Activated CD4-positive, alpha-beta T cell treated with anti-CD3 and anti-CD28 coated beads, Interleukin-2, amount 10 ng/mL, durations not matched to agents 24 days and 14 days (primary cell): ENCODE results near the gene MACF1. TPM values are rescaled to one million over a fixed set of nuclear protein-coding genes. Genes with fewer than 3 reads are reported as not detected.
"Not testable (repeated sequence)": the region's sequence is repeated elsewhere in the genome, so short reads cannot be mapped to it uniquely, and the experiment has no call there.

Source experiments
- DNase-seq: peaks from one replicate; pipeline ENCODE4 v3.0.0; 2022
- H3K27ac Mint-ChIP-seq: one replicate; pipeline ENCODE4 v1.8.0; 2022; ENCODE audit warnings: mild to moderate bottlenecking, mixed read lengths
- H3K27me3 Mint-ChIP-seq: one replicate; pipeline ENCODE4 v1.8.0; 2022; ENCODE audit warnings: mixed read lengths
- H3K36me3 Mint-ChIP-seq: one replicate; pipeline ENCODE4 v1.8.0; 2022; ENCODE audit warnings: low read depth, mild to moderate bottlenecking, mixed read lengths
- H3K4me1 Mint-ChIP-seq: one replicate; pipeline ENCODE4 v1.8.0; 2021; ENCODE audit warnings: mixed read lengths
- H3K4me3 Mint-ChIP-seq: one replicate; pipeline ENCODE4 v1.8.0; 2022; ENCODE audit warnings: mild to moderate bottlenecking, moderate library complexity, mixed read lengths
- H3K9me3 Mint-ChIP-seq: one replicate; pipeline ENCODE4 v1.8.0; 2021; ENCODE audit warnings: mixed read lengths
- intact Hi-C: fragments of 100-400 bp; cut with micrococcal nuclease; formaldehyde crosslinking; loops from one replicate; pipeline ENCODE4 v1.15.1; 2023
- total RNA-seq: library from RNA; stranded (reverse); gene quantifications from 2 replicates; pipeline ENCODE4 v1.2.3, GENCODE V29; 2022

Gene MACF1
- total RNA-seq, 1 donor from 2014 or later, result 204 TPM

- intact Hi-C loops, H3K36me3 Mint-ChIP-seq, H3K27ac Mint-ChIP-seq: not testable (repeated sequence)
Measured at GRCh38 chr1:39492118-39493042, 287.9 kb downstream of the MACF1 start.

DNA sequence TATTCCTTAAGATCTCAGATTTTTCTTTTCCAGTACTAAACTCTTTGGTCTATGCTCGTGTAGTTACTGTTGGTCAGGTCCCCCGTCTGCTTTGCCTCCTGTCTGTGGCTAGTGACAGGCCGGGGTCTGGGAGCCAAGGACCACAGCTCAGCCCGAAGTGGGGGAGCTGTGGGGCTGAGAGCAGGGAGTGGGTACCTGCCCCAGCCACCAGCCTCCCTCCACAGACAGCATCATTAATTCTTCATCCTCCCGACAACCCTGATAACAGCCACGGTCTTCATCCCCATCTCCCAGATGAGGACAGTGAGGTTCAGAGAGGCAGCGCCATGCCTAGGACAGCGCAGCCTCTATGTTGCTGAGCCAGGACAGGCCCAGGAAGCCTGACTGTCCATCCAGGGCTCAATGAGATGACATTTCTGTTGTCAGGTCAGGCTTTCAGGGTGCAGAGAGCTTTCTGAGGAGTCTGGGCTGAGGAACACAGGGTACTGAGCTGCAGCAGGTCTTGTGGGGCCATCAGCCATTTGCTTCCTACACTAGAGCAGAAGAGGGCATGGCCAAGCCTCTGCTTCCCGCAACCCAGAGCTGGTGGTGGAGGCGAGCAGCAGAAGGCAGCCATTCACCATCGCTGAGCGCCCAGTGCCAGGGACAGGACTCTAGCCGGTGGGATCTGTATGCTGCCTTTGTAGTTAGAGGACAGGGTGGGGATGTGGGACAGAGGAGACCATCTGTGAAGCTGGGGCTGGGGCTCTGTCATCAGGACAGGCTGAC lies 288.7 kb downstream of the MACF1 start:
- H3K27me3 Mint-ChIP-seq, result peaks cover 35% of the 10 kb centered on the region
- H3K27ac Mint-ChIP-seq, H3K4me1 Mint-ChIP-seq, H3K36me3 Mint-ChIP-seq, H3K9me3 Mint-ChIP-seq, intact Hi-C loops, DNase-seq: not testable (repeated sequence)
- peak overlapping the region; percentile 59 for H3K4me3 Mint-ChIP-seq

More at GRCh38 chr1:39492118-39493042, 287.9 kb downstream of the MACF1 start:
- H3K4me1 Mint-ChIP-seq, H3K9me3 Mint-ChIP-seq, DNase-seq: not testable (repeated sequence)
- Mint-ChIP-seq H3K4me3 (peak overlapping the region; percentile 66), H3K27me3 (peaks cover 33% of the 10 kb centered on the region)

- no peak overlapping the region for H3K27ac Mint-ChIP-seq
- peak overlapping the region; percentile 17 for H3K4me3 Mint-ChIP-seq
- H3K36me3 Mint-ChIP-seq, result no peaks in the 10 kb centered on the region
- no peaks in the 10 kb centered on the region for H3K9me3 Mint-ChIP-seq
- peaks cover 33% of the 10 kb centered on the region for H3K27me3 Mint-ChIP-seq
- intact Hi-C loops, result no loop called here
- peaks cover 3% of the 10 kb centered on the region for H3K4me1 Mint-ChIP-seq
- DNase-seq, result no peak
Measured at GRCh38 chr1:39494671-39495410, 290.3 kb downstream of the MACF1 start.

- H3K4me1 Mint-ChIP-seq, H3K36me3 Mint-ChIP-seq, H3K4me3 Mint-ChIP-seq, H3K9me3 Mint-ChIP-seq, DNase-seq, H3K27ac Mint-ChIP-seq, intact Hi-C loops: not testable (repeated sequence)
- peaks cover 33% of the 10 kb centered on the region for H3K27me3 Mint-ChIP-seq
Measured at GRCh38 chr1:39496520-39496919, 292.0 kb downstream of the MACF1 start.

- no peak overlapping the region for H3K4me3 Mint-ChIP-seq
- H3K27me3 Mint-ChIP-seq, result peaks cover 30% of the 10 kb centered on the region
- no peaks in the 10 kb centered on the region for H3K36me3 Mint-ChIP-seq
- no peaks in the 10 kb centered on the region for H3K9me3 Mint-ChIP-seq
- H3K27ac Mint-ChIP-seq, result no peak overlapping the region
- DNase-seq, result no peak
- peaks cover 3% of the 10 kb centered on the region for H3K4me1 Mint-ChIP-seq
- intact Hi-C loops, result no loop called here
Measured at GRCh38 chr1:39497585-39497984, 293.1 kb downstream of the MACF1 start.

GRCh38 chr1:39498096-39498710 lies 293.7 kb downstream of the MACF1 start:
- H3K27me3 Mint-ChIP-seq, result peaks cover 23% of the 10 kb centered on the region
- H3K4me3 Mint-ChIP-seq, H3K9me3 Mint-ChIP-seq, H3K4me1 Mint-ChIP-seq, DNase-seq, intact Hi-C loops, H3K27ac Mint-ChIP-seq, H3K36me3 Mint-ChIP-seq: not testable (repeated sequence)

- peaks cover 19% of the 10 kb centered on the region for H3K27me3 Mint-ChIP-seq
- intact Hi-C loops, DNase-seq, H3K4me1 Mint-ChIP-seq, H3K36me3 Mint-ChIP-seq, H3K27ac Mint-ChIP-seq, H3K4me3 Mint-ChIP-seq, H3K9me3 Mint-ChIP-seq: not testable (repeated sequence)
Measured at GRCh38 chr1:39498821-39499220, 294.3 kb downstream of the MACF1 start.

DNA sequence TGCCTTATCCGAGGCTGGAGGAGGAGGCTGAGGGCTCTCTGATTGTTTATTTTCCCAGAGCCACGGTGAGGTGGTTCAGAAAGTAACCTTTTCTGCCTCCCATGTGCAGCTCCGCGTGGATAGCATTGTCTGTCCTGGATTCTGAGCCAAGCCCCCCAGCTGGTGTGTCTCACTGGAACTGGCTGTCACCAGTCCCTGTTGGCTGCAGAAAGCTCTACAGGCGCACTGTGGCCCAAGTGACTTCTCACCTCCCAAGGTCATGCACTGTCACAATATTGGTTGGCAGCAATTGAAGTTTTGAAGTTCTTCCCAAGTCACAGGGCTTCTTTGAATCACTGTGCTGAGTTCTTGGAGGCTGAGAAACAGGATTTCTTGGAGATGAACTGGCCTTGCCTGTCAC lies 295.2 kb downstream of the MACF1 start:
- Mint-ChIP-seq H3K27ac (no peak overlapping the region), H3K4me1 (no peaks in the 10 kb centered on the region), H3K36me3 (no peaks in the 10 kb centered on the region), H3K9me3 (no peaks in the 10 kb centered on the region), H3K4me3 (no peak overlapping the region), H3K27me3 (peaks cover 11% of the 10 kb centered on the region)
- DNase-seq, result no peak
- intact Hi-C loops, result no loop called here

DNA sequence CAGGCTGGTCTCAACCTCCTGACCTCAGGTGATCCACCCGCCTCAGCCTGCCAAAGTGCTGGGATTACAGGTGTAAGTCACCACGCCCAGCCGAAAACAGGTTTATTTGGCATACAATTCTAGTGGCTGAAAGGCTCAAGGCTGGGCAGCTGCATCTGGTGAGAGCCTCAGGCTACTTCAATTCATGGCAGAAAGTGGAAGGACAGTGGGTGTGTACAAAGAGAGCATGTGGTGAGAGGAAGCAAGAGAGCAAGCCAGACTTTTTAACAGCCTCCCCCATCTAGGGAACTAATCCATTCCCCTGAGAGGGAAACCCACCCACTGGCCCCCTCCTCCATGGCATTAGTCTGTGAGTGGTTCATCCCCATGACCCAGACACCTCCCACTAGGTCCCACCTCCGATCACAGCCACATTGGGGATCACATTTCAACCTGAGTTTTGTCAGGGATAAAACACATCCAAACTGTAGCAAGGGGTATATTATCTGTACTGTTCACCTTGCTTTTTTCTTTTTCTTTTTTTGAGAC lies 296.4 kb downstream of the MACF1 start:
- H3K4me1 Mint-ChIP-seq, result no peaks in the 10 kb centered on the region
- intact Hi-C loops, result no loop called here
- no peaks in the 10 kb centered on the region for H3K9me3 Mint-ChIP-seq
- H3K4me3 Mint-ChIP-seq, result no peak overlapping the region
- H3K27ac Mint-ChIP-seq, result no peak overlapping the region
- no peak for DNase-seq
- peaks cover 11% of the 10 kb centered on the region for H3K27me3 Mint-ChIP-seq
- H3K36me3 Mint-ChIP-seq, result no peaks in the 10 kb centered on the region

DNA sequence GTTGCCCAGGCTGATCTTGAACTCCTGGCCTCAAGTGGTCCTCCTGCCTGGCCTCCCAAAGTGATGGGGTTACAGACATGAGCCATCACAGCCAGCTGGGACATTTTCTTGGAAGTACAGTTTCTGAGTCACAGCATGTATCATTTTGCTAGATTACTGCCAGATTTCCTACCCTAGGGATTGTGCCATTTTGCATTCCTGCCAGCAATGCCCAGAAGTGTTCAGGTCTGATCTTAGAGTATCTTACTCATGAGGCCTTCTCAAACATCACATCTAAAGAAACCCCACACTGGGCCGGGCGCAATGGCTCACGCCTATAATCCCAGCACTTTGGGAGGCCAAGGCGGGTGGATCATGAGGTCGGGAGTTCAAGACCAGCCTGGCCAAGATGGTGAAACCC lies 297.2 kb downstream of the MACF1 start:
- DNase-seq, result no peak
- H3K4me1 Mint-ChIP-seq, result no peaks in the 10 kb centered on the region
- peaks cover 10% of the 10 kb centered on the region for H3K27me3 Mint-ChIP-seq
- H3K27ac Mint-ChIP-seq, result no peak overlapping the region
- no peak overlapping the region for H3K4me3 Mint-ChIP-seq
- H3K9me3 Mint-ChIP-seq, result no peaks in the 10 kb centered on the region
- intact Hi-C loops, result no loop called here
- no peaks in the 10 kb centered on the region for H3K36me3 Mint-ChIP-seq

- H3K27me3 Mint-ChIP-seq, result peaks cover 25% of the 10 kb centered on the region
- H3K9me3 Mint-ChIP-seq, H3K27ac Mint-ChIP-seq, H3K4me3 Mint-ChIP-seq, DNase-seq, intact Hi-C loops, H3K36me3 Mint-ChIP-seq, H3K4me1 Mint-ChIP-seq: not testable (repeated sequence)
Measured at GRCh38 chr1:39504436-39504835, 299.9 kb downstream of the MACF1 start.

DNA sequence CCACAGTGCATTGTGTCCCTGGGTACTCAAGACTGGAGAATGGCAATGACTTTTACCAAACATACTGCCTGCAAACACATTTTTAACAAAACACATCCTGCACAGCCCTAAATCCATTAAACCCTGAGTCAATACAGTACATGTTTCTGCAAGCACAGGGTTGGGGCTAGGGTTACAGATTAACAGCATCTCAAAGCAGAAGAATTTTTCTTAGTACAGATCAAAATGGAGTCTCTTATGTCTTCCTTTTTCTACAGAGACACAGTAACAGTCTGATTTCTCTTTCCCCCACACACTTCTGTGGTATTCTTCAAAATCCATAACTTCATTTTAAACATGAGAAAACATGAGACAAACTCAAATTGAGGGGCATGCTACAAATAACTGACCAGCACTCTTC lies 300.8 kb downstream of the MACF1 start:
- Mint-ChIP-seq H3K9me3 (no peaks in the 10 kb centered on the region), H3K4me3 (no peak overlapping the region), H3K36me3 (no peaks in the 10 kb centered on the region), H3K4me1 (peaks cover 8% of the 10 kb centered on the region), H3K27me3 (peaks cover 27% of the 10 kb centered on the region), H3K27ac (no peak overlapping the region)
- no peak for DNase-seq
- intact Hi-C loops, result no loop called here

- Mint-ChIP-seq H3K9me3 (no peaks in the 10 kb centered on the region), H3K4me1 (peaks cover 8% of the 10 kb centered on the region), H3K27ac (no peak overlapping the region), H3K4me3 (no peak overlapping the region), H3K36me3 (no peaks in the 10 kb centered on the region), H3K27me3 (peaks cover 20% of the 10 kb centered on the region)
- no peak for DNase-seq
- intact Hi-C loops, result no loop called here
Measured at GRCh38 chr1:39507230-39507928, 302.9 kb downstream of the MACF1 start.
